HEK293T (cell line): ENCODE measurements around the gene B3GNT7.

Experiments
- CTCF ChIA-PET: fragments of 350-600 bp; formaldehyde crosslinking; extraction: SDS; loops from one replicate; lab custom pipeline; 2021; ENCODE audit warnings: antibody characterized with exemption, inconsistent platforms; lab: Yijun Ruan, JAX
- POLR2A ChIA-PET: fragments of 350-600 bp; formaldehyde crosslinking; extraction: SDS; loops from one replicate; lab custom pipeline; 2020; ENCODE audit warnings: antibody characterized with exemption, inconsistent platforms; lab: Yijun Ruan, JAX
- DNase-seq: peaks from one replicate; pipeline ENCODE4 v3.0.0; 2012; ENCODE audit warnings: mixed read lengths; ENCODE audit errors: extremely low spot score
- ARNT ChIP-seq: fragments of 450-650 bp; IDR thresholded peaks from 2 replicates; pipeline ENCODE4 v1.6.1; 2017; ENCODE audit warnings: mild to moderate bottlenecking
- BHLHE40 ChIP-seq: fragments of 450-650 bp; IDR thresholded peaks from 2 replicates; pipeline ENCODE4 v1.6.1; 2016; ENCODE audit warnings: mild to moderate bottlenecking, moderate library complexity, borderline replicate concordance
- CTBP1 ChIP-seq: fragments of 450-650 bp; IDR thresholded peaks from 2 replicates; pipeline ENCODE4 v1.6.1; 2016; ENCODE audit warnings: borderline replicate concordance
- ELF4 ChIP-seq: fragments of 450-650 bp; IDR thresholded peaks from 2 replicates; pipeline ENCODE4 v1.6.1; 2017; ENCODE audit warnings: antibody characterized with exemption
- FOXA1 ChIP-seq: fragments of 450-650 bp; IDR thresholded peaks from 2 replicates; pipeline ENCODE4 v1.6.1; 2016; ENCODE audit warnings: mild to moderate bottlenecking
- FOXK2 ChIP-seq: fragments of 450-650 bp; IDR thresholded peaks from 2 replicates; pipeline ENCODE4 v1.6.1; 2016; ENCODE audit warnings: mild to moderate bottlenecking
- FOXM1 ChIP-seq: fragments of 450-650 bp; IDR thresholded peaks from 2 replicates; pipeline ENCODE4 v1.6.1; 2017; ENCODE audit warnings: mild to moderate bottlenecking, borderline replicate concordance
- HDGF ChIP-seq: fragments of 450-650 bp; IDR thresholded peaks from 2 replicates; pipeline ENCODE4 v1.6.1; 2017; ENCODE audit warnings: antibody characterized with exemption, borderline replicate concordance
- L3MBTL2 ChIP-seq: fragments of 450-650 bp; conservative IDR thresholded peaks from 2 replicates; pipeline ENCODE4 v1.6.1; 2016; ENCODE audit warnings: mild to moderate bottlenecking
- LEF1 ChIP-seq: fragments of 450-650 bp; IDR thresholded peaks from 2 replicates; pipeline ENCODE4 v1.6.1; 2017; ENCODE audit warnings: mild to moderate bottlenecking, borderline replicate concordance
- NFRKB ChIP-seq: fragments of 450-650 bp; IDR thresholded peaks from 2 replicates; pipeline ENCODE4 v1.6.1; 2016; ENCODE audit warnings: mild to moderate bottlenecking, moderate library complexity
- SP1 ChIP-seq: fragments of 450-650 bp; IDR thresholded peaks from 2 replicates; pipeline ENCODE4 v1.6.1; 2017
- SUZ12 ChIP-seq: fragments of 450-650 bp; IDR thresholded peaks from 2 replicates; pipeline ENCODE4 v1.6.1; 2016; ENCODE audit warnings: mild to moderate bottlenecking
- TARDBP ChIP-seq: fragments of 450-650 bp; IDR thresholded peaks from 2 replicates; pipeline ENCODE4 v1.6.1; 2016
- ZNF384 ChIP-seq: fragments of 450-650 bp; IDR thresholded peaks from 2 replicates; pipeline ENCODE4 v1.6.1; 2016
- TF ChIP-seq, protein P1 (sequence below): fragments of 450-650 bp; IDR thresholded peaks from 2 replicates; pipeline ENCODE4 v1.6.1; 2016

Gene B3GNT7

GRCh38 chr2:231393149-231394131 is 2.1 kb upstream of the B3GNT7 start:
- ChIA-PET CTCF (no interaction called here), POLR2A (no interaction called here)
- TF ChIP-seq ELF4: no peak
- TF ChIP-seq SP1: no peak
- no peak for TF ChIP-seq CTBP1
- no peak for TF ChIP-seq HDGF
- no peak for TF ChIP-seq L3MBTL2
- TF ChIP-seq NFRKB: no peak
- TF ChIP-seq FOXM1: no peak
- TF ChIP-seq LEF1: no peak
- no peak for DNase-seq

- POLR2A ChIA-PET: no interaction called here
- TF ChIP-seq L3MBTL2 (no peak), ZNF384 (no peak), ARNT (no peak), FOXK2 (no peak), ELF4 (no peak)
- TF ChIP-seq, protein P1, sequence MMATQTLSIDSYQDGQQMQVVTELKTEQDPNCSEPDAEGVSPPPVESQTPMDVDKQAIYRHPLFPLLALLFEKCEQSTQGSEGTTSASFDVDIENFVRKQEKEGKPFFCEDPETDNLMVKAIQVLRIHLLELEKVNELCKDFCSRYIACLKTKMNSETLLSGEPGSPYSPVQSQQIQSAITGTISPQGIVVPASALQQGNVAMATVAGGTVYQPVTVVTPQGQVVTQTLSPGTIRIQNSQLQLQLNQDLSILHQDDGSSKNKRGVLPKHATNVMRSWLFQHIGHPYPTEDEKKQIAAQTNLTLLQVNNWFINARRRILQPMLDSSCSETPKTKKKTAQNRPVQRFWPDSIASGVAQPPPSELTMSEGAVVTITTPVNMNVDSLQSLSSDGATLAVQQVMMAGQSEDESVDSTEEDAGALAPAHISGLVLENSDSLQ: no peak
- no peak for DNase-seq
- CTCF ChIA-PET: no interaction called here
These were observed 1.0 kb upstream of the B3GNT7 start for GRCh38 chr2:231394211-231395141.

DNA sequence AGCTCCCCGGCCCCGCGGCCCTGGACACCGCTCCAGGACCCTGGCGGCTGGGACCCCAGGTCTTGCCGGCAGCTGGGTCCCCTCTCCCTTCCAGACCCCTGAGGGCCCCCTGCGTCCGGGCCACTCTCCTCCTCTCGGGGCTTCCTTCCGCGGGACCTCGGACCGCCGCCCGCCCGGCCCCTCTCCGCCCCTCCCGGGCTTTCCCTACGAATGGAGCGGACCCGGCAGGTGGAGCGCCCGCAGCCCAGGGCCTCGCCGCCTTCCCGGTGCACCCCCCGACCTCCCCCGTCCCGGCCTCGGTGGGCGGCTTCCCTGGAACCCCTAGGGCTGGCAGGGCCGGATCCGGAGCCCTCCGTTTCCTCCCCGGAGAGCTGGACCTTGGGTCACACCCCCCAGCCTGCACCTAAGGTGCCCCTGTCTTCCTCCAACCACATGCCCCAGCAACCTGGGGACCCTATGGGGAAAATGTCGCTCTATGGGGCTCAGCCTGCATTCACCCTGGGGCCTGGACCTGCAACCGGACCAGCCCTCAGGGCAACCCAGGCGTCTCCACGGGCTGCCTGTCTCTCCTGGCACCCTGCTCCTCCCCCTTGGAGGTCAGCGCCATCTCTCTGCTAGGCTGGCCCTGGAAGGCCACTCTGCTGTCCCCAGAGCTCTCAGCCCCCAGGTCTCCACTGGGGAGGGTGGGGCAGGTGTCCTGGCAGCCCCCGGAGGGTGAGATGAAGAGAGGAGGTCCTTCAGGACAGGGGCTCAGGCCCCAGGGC is 730 bp downstream of the B3GNT7 start:
- POLR2A ChIA-PET: interaction anchor here (0.8 kb wide), 1 partner anchor 68 kb away, joined by 3 read pairs; the partner anchor contains the start of gene NCL
- TF ChIP-seq TARDBP (no peak), FOXK2 (no peak), FOXM1 (no peak), HDGF (no peak), CTBP1 (no peak), ARNT (no peak), ELF4 (no peak), SUZ12 (no peak), SP1 (no peak), L3MBTL2 (no peak), NFRKB (no peak), LEF1 (no peak), BHLHE40 (no peak), FOXA1 (no peak), ZNF384 (no peak)
- TF ChIP-seq, protein P1: no peak
- CTCF ChIA-PET: no interaction called here
- no peak for DNase-seq

DNA sequence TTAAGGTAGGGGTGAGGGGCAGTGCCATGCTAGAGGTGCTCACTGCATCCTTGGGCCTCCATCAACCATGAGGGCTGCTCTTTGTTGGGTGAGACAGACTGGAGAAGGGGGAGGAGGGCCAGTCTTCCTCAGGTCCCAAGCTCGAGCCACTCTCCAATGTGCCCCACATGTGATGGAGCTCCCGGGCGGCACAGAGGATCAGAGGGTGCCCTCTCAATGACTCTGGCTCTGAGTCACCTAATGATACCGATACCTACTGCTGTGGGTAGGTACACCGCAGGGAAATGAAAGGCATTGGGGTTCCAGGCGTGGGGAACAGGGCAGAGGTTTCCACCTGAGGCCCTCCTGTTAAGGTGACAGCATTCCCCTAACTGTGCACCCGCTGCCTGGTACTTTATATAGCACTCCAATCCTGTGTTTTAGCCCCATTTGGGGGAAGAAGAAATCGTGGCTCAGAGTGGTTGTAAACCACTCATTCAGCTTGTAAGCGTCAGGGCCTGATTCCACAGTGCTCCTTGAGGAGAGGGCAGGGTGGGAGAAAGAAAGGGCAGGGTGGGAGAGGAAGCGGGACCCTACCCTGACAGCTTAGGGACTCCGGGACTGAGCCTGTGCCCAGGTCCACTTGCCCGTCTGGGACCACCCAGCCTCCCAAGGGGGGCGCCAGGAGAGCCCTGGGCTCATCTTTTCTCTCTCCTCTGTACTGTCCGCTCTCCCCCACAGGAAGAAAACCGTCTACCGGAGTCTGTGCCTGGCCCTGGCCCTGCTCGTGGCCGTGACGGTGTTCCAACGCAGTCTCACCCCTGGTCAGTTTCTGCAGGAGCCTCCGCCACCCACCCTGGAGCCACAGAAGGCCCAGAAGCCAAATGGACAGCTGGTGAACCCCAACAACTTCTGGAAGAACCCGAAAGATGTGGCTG is 1.8 kb downstream of the B3GNT7 start:
- CTCF ChIA-PET: no interaction called here
- DNase-seq: no peak
- POLR2A ChIA-PET: interaction anchor here (0.8 kb wide), 1 partner anchor 67 kb away, joined by 3 read pairs; the partner anchor contains the start of gene NCL
- TF ChIP-seq FOXA1: no peak
- no peak for TF ChIP-seq FOXK2
- no peak for TF ChIP-seq CTBP1
- no peak for TF ChIP-seq ARNT
- TF ChIP-seq FOXM1: no peak
- TF ChIP-seq NFRKB: no peak
- TF ChIP-seq HDGF: no peak
- no peak for TF ChIP-seq SP1
- TF ChIP-seq, protein P1: no peak
- TF ChIP-seq TARDBP: no peak
- no peak for TF ChIP-seq ELF4
- TF ChIP-seq ZNF384: no peak

DNA sequence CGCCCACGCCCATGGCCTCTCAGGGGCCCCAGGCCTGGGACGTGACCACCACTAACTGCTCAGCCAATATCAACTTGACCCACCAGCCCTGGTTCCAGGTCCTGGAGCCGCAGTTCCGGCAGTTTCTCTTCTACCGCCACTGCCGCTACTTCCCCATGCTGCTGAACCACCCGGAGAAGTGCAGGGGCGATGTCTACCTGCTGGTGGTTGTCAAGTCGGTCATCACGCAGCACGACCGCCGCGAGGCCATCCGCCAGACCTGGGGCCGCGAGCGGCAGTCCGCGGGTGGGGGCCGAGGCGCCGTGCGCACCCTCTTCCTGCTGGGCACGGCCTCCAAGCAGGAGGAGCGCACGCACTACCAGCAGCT is 2.4 kb downstream of the B3GNT7 start:
- no peak for TF ChIP-seq LEF1
- TF ChIP-seq ELF4: no peak
- no peak for TF ChIP-seq ZNF384
- TF ChIP-seq NFRKB: no peak
- TF ChIP-seq FOXM1: no peak
- TF ChIP-seq BHLHE40: no peak
- TF ChIP-seq SP1: no peak
- no peak for TF ChIP-seq ARNT
- TF ChIP-seq HDGF: no peak
- no peak for TF ChIP-seq L3MBTL2
- TF ChIP-seq CTBP1: no peak
- no peak for DNase-seq
- ChIA-PET CTCF (interaction anchor here (1.5 kb wide), 1 partner anchor 12 kb away, joined by 3 read pairs; no protein-coding TSS in a partner anchor), POLR2A (no interaction called here)
